HG02642 (cell line): ENCODE measurements around the gene NKD2.

Experiments used
- ATAC-seq: cut with Tn5 transposase; IDR thresholded peaks from one replicate; pipeline ENCODE4 v1.9.1; 2021; ENCODE audit warnings: mild to moderate bottlenecking; ENCODE audit not compliant: unreplicated experiment, poor library complexity

The NKD2 gene

GRCh38 chr5:1039706-1040260 is 31.2 kb downstream of the NKD2 start:
- ATAC-seq = no peak

GRCh38 chr5:1040571-1040970 is 32.0 kb downstream of the NKD2 start:
- no peak for ATAC-seq

GRCh38 chr5:1041225-1042143 is 32.9 kb downstream of the NKD2 start:
- ATAC-seq = no peak

GRCh38 chr5:1042626-1043025 is 34.0 kb downstream of the NKD2 start:
- no peak for ATAC-seq

- no peak for ATAC-seq
Measured at GRCh38 chr5:1043327-1043726, 34.7 kb downstream of the NKD2 start.

GRCh38 chr5:1044117-1044516 is 35.5 kb downstream of the NKD2 start:
- no peak for ATAC-seq

- no peak for ATAC-seq
Measured at GRCh38 chr5:1045960-1046560, 37.5 kb downstream of the NKD2 start.

- ATAC-seq = no peak
Measured at GRCh38 chr5:1047332-1047965, 38.8 kb downstream of the NKD2 start.

- ATAC-seq = no peak
Measured at GRCh38 chr5:1048162-1048721, 39.6 kb downstream of the NKD2 start.

GRCh38 chr5:1048861-1049838 is 40.5 kb downstream of the NKD2 start:
- ATAC-seq = no peak

GRCh38 chr5:1050423-1051365 is 42.1 kb downstream of the NKD2 start:
- no peak for ATAC-seq

- no peak for ATAC-seq
Measured at GRCh38 chr5:1051366-1051720, 42.7 kb downstream of the NKD2 start.

- no peak for ATAC-seq
Measured at GRCh38 chr5:1052076-1052475, 43.5 kb downstream of the NKD2 start.

- no peak for ATAC-seq
Measured at GRCh38 chr5:1052641-1053390, 44.2 kb downstream of the NKD2 start.

- no peak for ATAC-seq
Measured at GRCh38 chr5:1053391-1054017, 44.9 kb downstream of the NKD2 start.

GRCh38 chr5:1054018-1054798 is 45.6 kb downstream of the NKD2 start:
- ATAC-seq = no peak
